ENCODE data around the gene APBA2.

GRCh38 chr15:28936481-28936881 lies 50.7 kb downstream of the APBA2 start:
- no peak for TF ChIP-seq CTCF (IDR thresholded peaks at IDR 0.05)
- no peak for TF ChIP-seq SIN3A (IDR thresholded peaks at IDR 0.05; ENCODE audit: borderline replicate concordance, insufficient read depth, low read depth, low read length)
- TF ChIP-seq POLR2AphosphoS5 (IDR thresholded peaks at IDR 0.05; ENCODE audit: low read depth, low read length) = no peak
- no peak for TF ChIP-seq REST (IDR thresholded peaks at IDR 0.05; ENCODE audit: insufficient read depth in 1 of 2, low read depth in 2 of 2, low read length in 1 of 2)
